Measurements from ENCODE around the gene GTF2I. TPM values are rescaled to one million over a fixed set of nuclear protein-coding genes. Genes with fewer than 3 reads are reported as not detected.
"Not testable (repeated sequence)": the region's sequence is repeated elsewhere in the genome, so short reads cannot be mapped to it uniquely, and the experiment has no call there.

The GTF2I gene
- polyA plus RNA-seq, 1 donor = 195 TPM

GRCh38 chr7:74671602-74672001, 14.1 kb downstream of the GTF2I start:
- Histone ChIP-seq H3K36me3 (ENCODE audit: control insufficient read depth, insufficient read depth, low read length) (peaks cover 17% of the 10 kb centered on the region), H3K27me3 (ENCODE audit: control insufficient read depth, insufficient read depth, low read length) (no peaks in the 10 kb centered on the region), H3K4me3 (ENCODE audit: low read length) (no peak overlapping the region), H3K4me1 (ENCODE audit: control insufficient read depth, insufficient read depth, low read length) (no peaks in the 10 kb centered on the region), H3K9me3 (ENCODE audit: control insufficient read depth, low read depth, low read length) (no peaks in the 10 kb centered on the region), H3K27ac (ENCODE audit: low read length) (no peak overlapping the region)
- DNase-seq = no peak
- WGBS (ENCODE audit: insufficient coverage, low lambda C conversion rate) = 80% methylated on average over 1 of the region's 6 CpGs

DNA sequence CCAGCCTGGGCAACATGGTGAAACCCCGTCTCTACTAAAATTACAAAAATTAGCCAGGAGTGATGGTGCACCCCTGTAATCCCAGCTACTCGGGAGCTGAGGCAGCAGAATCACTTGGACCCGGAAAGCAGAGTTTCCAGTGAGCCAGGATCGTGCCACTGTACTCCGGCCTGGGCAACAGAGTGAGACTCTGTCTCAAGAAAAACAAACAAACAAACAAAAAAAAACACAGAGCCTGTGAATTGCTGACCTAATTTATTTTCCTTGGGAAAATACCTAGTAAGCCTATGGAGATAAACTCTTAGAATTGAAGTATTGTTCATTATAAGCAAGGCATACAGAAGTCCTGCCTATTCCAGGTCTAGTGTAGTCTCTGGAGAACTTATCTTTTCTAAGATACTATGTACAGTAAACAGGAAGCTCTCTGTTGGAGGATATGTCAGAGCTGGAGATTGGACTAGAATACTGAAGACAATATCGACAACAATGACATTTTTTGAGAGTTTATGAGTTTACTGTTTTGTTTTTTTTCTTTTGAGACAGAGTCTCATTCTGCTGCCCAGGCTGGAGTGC, 14.9 kb downstream of the GTF2I start:
- Histone ChIP-seq H3K27ac (ENCODE audit: low read length) (no peak overlapping the region), H3K36me3 (ENCODE audit: control insufficient read depth, insufficient read depth, low read length) (peaks cover 11% of the 10 kb centered on the region), H3K9me3 (ENCODE audit: control insufficient read depth, low read depth, low read length) (no peaks in the 10 kb centered on the region), H3K4me3 (ENCODE audit: low read length) (no peak overlapping the region), H3K27me3 (ENCODE audit: control insufficient read depth, insufficient read depth, low read length) (no peaks in the 10 kb centered on the region), H3K4me1 (ENCODE audit: control insufficient read depth, insufficient read depth, low read length) (no peaks in the 10 kb centered on the region)
- DNase-seq = no peak
- WGBS (ENCODE audit: insufficient coverage, low lambda C conversion rate) = 100% methylated on average over 1 of the region's 6 CpGs

- WGBS (ENCODE audit: insufficient coverage, low lambda C conversion rate) = no CpG with 5 or more reads among the region's 7 CpGs
- H3K4me3 ChIP-seq (ENCODE audit: low read length) = no peak overlapping the region
These were observed 16.6 kb downstream of the GTF2I start for GRCh38 chr7:74674166-74674565.

GRCh38 chr7:74682829-74683228, 25.3 kb downstream of the GTF2I start:
- no peaks in the 10 kb centered on the region for H3K27me3 ChIP-seq (ENCODE audit: control insufficient read depth, insufficient read depth, low read length)
- H3K27ac ChIP-seq (ENCODE audit: low read length) = no peak overlapping the region
- H3K36me3 ChIP-seq (ENCODE audit: control insufficient read depth, insufficient read depth, low read length) = peaks cover 6% of the 10 kb centered on the region
- H3K4me1 ChIP-seq (ENCODE audit: control insufficient read depth, insufficient read depth, low read length) = no peaks in the 10 kb centered on the region
- no peak for DNase-seq
- H3K4me3 ChIP-seq (ENCODE audit: low read length) = no peak overlapping the region
- no peaks in the 10 kb centered on the region for H3K9me3 ChIP-seq (ENCODE audit: control insufficient read depth, low read depth, low read length)
- WGBS (ENCODE audit: insufficient coverage, low lambda C conversion rate) = 96% methylated on average over 3 of the region's 3 CpGs

More at GRCh38 chr7:74674166-74674565, 16.6 kb downstream of the GTF2I start:
- no peaks in the 10 kb centered on the region for H3K4me1 ChIP-seq (ENCODE audit: control insufficient read depth, insufficient read depth, low read length)
- no peak overlapping the region for H3K27ac ChIP-seq (ENCODE audit: low read length)
- DNase-seq = no peak
- no peaks in the 10 kb centered on the region for H3K27me3 ChIP-seq (ENCODE audit: control insufficient read depth, insufficient read depth, low read length)
- H3K36me3 ChIP-seq (ENCODE audit: control insufficient read depth, insufficient read depth, low read length) = peaks cover 12% of the 10 kb centered on the region
- H3K9me3 ChIP-seq (ENCODE audit: control insufficient read depth, low read depth, low read length) = no peaks in the 10 kb centered on the region

GRCh38 chr7:74683799-74684198, 26.3 kb downstream of the GTF2I start:
- H3K27ac ChIP-seq (ENCODE audit: low read length) = no peak overlapping the region
- WGBS (ENCODE audit: insufficient coverage, low lambda C conversion rate) = 40% methylated on average over 1 of the region's 5 CpGs

DNA sequence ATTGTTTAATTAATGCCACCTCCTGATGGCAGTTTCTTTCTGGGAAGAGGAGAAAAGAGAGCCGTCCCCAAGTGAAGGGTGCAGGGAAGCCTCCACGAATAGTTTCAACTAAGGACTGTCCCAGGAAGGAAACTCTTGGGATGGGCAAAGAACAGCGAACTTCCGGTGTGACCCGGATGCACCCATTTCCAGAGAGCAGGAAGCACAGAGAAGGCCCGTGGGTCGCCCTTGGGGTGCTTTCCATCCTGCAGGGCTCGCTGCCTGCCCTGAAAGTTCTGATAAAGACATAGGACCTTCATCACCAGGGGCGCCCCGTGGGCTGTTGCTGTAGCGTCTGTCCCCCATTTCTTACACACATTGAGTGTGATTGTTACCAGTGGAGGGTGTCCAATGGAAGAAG, 27.0 kb downstream of the GTF2I start:
- no peak overlapping the region for H3K4me3 ChIP-seq (ENCODE audit: low read length)
- no peak for DNase-seq
- 67% methylated on average over 3 of the region's 11 CpGs for WGBS (ENCODE audit: insufficient coverage, low lambda C conversion rate)
- peaks cover 7% of the 10 kb centered on the region for H3K36me3 ChIP-seq (ENCODE audit: control insufficient read depth, insufficient read depth, low read length)
- H3K27ac ChIP-seq (ENCODE audit: low read length) = no peak overlapping the region
- no peaks in the 10 kb centered on the region for H3K9me3 ChIP-seq (ENCODE audit: control insufficient read depth, low read depth, low read length)
- no peaks in the 10 kb centered on the region for H3K4me1 ChIP-seq (ENCODE audit: control insufficient read depth, insufficient read depth, low read length)
- no peaks in the 10 kb centered on the region for H3K27me3 ChIP-seq (ENCODE audit: control insufficient read depth, insufficient read depth, low read length)

More at GRCh38 chr7:74683799-74684198, 26.3 kb downstream of the GTF2I start:
- no peaks in the 10 kb centered on the region for H3K27me3 ChIP-seq (ENCODE audit: control insufficient read depth, insufficient read depth, low read length)
- no peaks in the 10 kb centered on the region for H3K9me3 ChIP-seq (ENCODE audit: control insufficient read depth, low read depth, low read length)
- no peak for DNase-seq
- H3K4me1 ChIP-seq (ENCODE audit: control insufficient read depth, insufficient read depth, low read length) = no peaks in the 10 kb centered on the region
- H3K36me3 ChIP-seq (ENCODE audit: control insufficient read depth, insufficient read depth, low read length) = peaks cover 4% of the 10 kb centered on the region
- H3K4me3 ChIP-seq (ENCODE audit: low read length) = no peak overlapping the region

DNA sequence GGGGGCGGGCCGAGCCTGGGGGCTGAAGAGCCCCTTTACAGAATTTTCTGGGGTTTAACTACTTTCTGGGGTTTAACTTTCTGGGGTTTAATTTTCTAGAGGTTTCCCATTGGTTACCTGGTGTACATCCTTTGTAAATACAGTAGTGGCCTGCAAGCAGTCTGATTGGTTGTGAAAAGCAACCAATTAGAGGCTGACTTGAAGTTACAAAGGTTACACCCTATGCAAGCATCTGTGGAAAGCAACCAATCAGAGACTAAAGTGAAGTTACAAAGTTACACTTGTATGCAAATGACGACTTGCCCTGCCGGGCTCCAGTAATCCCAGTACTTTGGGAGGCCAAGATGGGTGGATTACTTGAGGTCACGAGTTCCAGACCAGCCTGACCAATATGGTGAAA, 27.4 kb downstream of the GTF2I start:
- DNase-seq = no peak
- WGBS (ENCODE audit: insufficient coverage, low lambda C conversion rate) = no CpG with 5 or more reads among the region's 5 CpGs

GRCh38 chr7:74690474-74690873, 33.0 kb downstream of the GTF2I start:
- H3K36me3 ChIP-seq (ENCODE audit: control insufficient read depth, insufficient read depth, low read length) = peaks cover 60% of the 10 kb centered on the region
- peaks cover 4% of the 10 kb centered on the region for H3K9me3 ChIP-seq (ENCODE audit: control insufficient read depth, low read depth, low read length)
- no peaks in the 10 kb centered on the region for H3K4me1 ChIP-seq (ENCODE audit: control insufficient read depth, insufficient read depth, low read length)
- no peaks in the 10 kb centered on the region for H3K27me3 ChIP-seq (ENCODE audit: control insufficient read depth, insufficient read depth, low read length)
- no peak overlapping the region for H3K27ac ChIP-seq (ENCODE audit: low read length)
- no peak for DNase-seq
- no CpG with 5 or more reads among the region's 3 CpGs for WGBS (ENCODE audit: insufficient coverage, low lambda C conversion rate)
- no peak overlapping the region for H3K4me3 ChIP-seq (ENCODE audit: low read length)

More for the DNA sequence above, 27.4 kb downstream of the GTF2I start:
- H3K9me3 ChIP-seq (ENCODE audit: control insufficient read depth, low read depth, low read length) = no peaks in the 10 kb centered on the region
- no peaks in the 10 kb centered on the region for H3K4me1 ChIP-seq (ENCODE audit: control insufficient read depth, insufficient read depth, low read length)
- no peak overlapping the region for H3K4me3 ChIP-seq (ENCODE audit: low read length)
- H3K27ac ChIP-seq (ENCODE audit: low read length) = no peak overlapping the region
- H3K36me3 ChIP-seq (ENCODE audit: control insufficient read depth, insufficient read depth, low read length) = peaks cover 10% of the 10 kb centered on the region
- no peaks in the 10 kb centered on the region for H3K27me3 ChIP-seq (ENCODE audit: control insufficient read depth, insufficient read depth, low read length)

DNA sequence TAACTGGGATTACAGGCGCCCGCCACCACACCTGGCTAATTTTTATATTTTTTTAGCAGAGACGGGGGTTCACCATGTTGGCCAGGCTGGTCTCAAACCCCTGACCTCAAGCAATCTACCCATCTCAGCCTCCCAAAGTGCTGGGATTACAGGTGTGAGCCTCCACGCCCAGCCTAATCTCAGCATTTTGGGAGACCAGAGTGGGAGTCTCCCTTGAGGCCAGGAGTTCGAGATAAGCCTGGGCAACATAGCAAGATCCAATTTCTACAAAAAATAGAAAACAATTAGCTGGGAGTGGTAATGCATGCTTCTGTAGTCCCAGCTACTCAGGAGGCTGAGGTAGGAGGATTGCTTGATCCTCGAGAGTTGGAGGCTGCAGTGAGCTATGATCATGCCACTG, 46.9 kb downstream of the GTF2I start:
- not testable (repeated sequence) for H3K27me3 ChIP-seq (ENCODE audit: control insufficient read depth, insufficient read depth, low read length); H3K4me1 ChIP-seq (ENCODE audit: control insufficient read depth, insufficient read depth, low read length); DNase-seq; H3K27ac ChIP-seq (ENCODE audit: low read length); H3K4me3 ChIP-seq (ENCODE audit: low read length); H3K9me3 ChIP-seq (ENCODE audit: control insufficient read depth, low read depth, low read length)
- H3K36me3 ChIP-seq (ENCODE audit: control insufficient read depth, insufficient read depth, low read length) = peaks cover 80% of the 10 kb centered on the region
- no CpG with 5 or more reads among the region's 6 CpGs for WGBS (ENCODE audit: insufficient coverage, low lambda C conversion rate)

GRCh38 chr7:74707238-74707637, 49.7 kb downstream of the GTF2I start:
- H3K4me3 ChIP-seq (ENCODE audit: low read length) = no peak overlapping the region
- no peaks in the 10 kb centered on the region for H3K4me1 ChIP-seq (ENCODE audit: control insufficient read depth, insufficient read depth, low read length)
- no peak overlapping the region for H3K27ac ChIP-seq (ENCODE audit: low read length)
- no peaks in the 10 kb centered on the region for H3K9me3 ChIP-seq (ENCODE audit: control insufficient read depth, low read depth, low read length)
- no peaks in the 10 kb centered on the region for H3K27me3 ChIP-seq (ENCODE audit: control insufficient read depth, insufficient read depth, low read length)
- no peak for DNase-seq
- H3K36me3 ChIP-seq (ENCODE audit: control insufficient read depth, insufficient read depth, low read length) = peaks cover 72% of the 10 kb centered on the region
- WGBS (ENCODE audit: insufficient coverage, low lambda C conversion rate) = no CpG with 5 or more reads among the region's 12 CpGs

DNA sequence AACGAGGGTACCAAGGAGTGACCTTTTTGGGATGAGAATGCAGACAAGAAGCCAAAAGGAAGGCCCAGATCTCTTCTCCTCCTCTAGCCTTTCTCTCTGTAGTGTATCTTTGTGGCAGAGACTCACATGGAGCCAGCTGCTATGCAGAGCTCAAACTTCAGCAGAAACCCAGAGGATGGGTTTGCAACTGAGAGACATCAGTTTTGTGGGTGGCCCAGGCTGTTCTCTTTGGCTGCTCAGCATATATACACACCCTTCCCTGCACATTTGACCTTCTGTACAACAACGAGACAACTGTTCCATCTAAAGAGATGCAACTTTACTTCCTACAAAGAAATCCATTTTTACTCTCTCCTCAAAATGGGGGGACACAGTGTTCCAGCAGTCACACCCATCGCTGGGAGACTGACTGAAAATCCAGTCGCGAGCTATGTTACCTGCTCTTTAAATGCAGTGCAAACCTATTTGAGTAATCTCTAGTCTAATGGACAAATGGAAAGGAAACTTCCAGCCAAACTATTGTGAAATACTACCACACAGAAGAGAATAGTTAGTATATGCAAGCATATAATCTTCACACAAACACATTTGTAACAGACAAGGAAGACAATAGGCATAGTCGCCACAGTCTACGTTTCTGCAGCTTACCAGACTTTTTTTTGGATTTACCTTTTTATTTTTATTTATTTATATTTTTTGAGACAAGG, 51.2 kb downstream of the GTF2I start:
- Histone ChIP-seq H3K4me1 (ENCODE audit: control insufficient read depth, insufficient read depth, low read length) (no peaks in the 10 kb centered on the region), H3K36me3 (ENCODE audit: control insufficient read depth, insufficient read depth, low read length) (peaks cover 63% of the 10 kb centered on the region), H3K4me3 (ENCODE audit: low read length) (no peak overlapping the region), H3K9me3 (ENCODE audit: control insufficient read depth, low read depth, low read length) (no peaks in the 10 kb centered on the region), H3K27me3 (ENCODE audit: control insufficient read depth, insufficient read depth, low read length) (no peaks in the 10 kb centered on the region), H3K27ac (ENCODE audit: low read length) (no peak overlapping the region)
- 86% methylated on average over 1 of the region's 7 CpGs for WGBS (ENCODE audit: insufficient coverage, low lambda C conversion rate)
- DNase-seq = no peak

All from large intestine (tissue), 3 donors.